Progenitor cell of endocrine pancreas (in vitro differentiated cells): ENCODE results near the gene TSHZ1. TPM values are rescaled to one million over a fixed set of nuclear protein-coding genes. Genes with fewer than 3 reads are reported as not detected.
"Not testable (repeated sequence)": the region's sequence is repeated elsewhere in the genome, so short reads cannot be mapped to it uniquely, and the experiment has no call there.

Experiments used
- DNase-seq: peaks from one replicate; pipeline ENCODE4 v3.0.0; 2021; ENCODE audit warnings: low spot score; ENCODE audit not compliant: unreplicated experiment
- H3K27ac Mint-ChIP-seq: 2 replicates; pipeline ENCODE4 v1.8.0; 2021; ENCODE audit warnings: mild to moderate bottlenecking, moderate library complexity, mixed read lengths
- H3K27me3 Mint-ChIP-seq: 2 replicates; pipeline ENCODE4 v1.8.0; 2021; ENCODE audit warnings: mixed read lengths
- H3K36me3 Mint-ChIP-seq: 2 replicates; pipeline ENCODE4 v1.8.0; 2022; ENCODE audit warnings: mixed read lengths; ENCODE audit not compliant: insufficient read depth
- H3K4me1 Mint-ChIP-seq: 2 replicates; pipeline ENCODE4 v1.8.0; 2021; ENCODE audit warnings: low read depth, mixed read lengths
- H3K4me3 Mint-ChIP-seq: 2 replicates; pipeline ENCODE4 v1.8.0; 2021; ENCODE audit warnings: low read depth, mild to moderate bottlenecking, moderate library complexity, mixed read lengths
- H3K9me3 Mint-ChIP-seq: 2 replicates; pipeline ENCODE4 v1.8.0; 2021; ENCODE audit warnings: low read depth, mixed read lengths
- CTCF ChIP-seq: fragments of 200-600 bp; sonication (generic); IDR thresholded peaks from one replicate; pipeline ENCODE4 v1.5.0; 2021; ENCODE audit warnings: antibody characterized with exemption, mild to moderate bottlenecking; ENCODE audit not compliant: unreplicated experiment
- total RNA-seq: library from RNA; stranded (reverse); gene quantifications from 2 replicates; pipeline ENCODE4 v1.2.1, GENCODE V29; 2021

The TSHZ1 gene
- total RNA-seq, 1 donor from 2014 or later = 17.1 TPM

- Mint-ChIP-seq H3K4me3 (no peak overlapping the region), H3K36me3 (peaks cover 5% of the 10 kb centered on the region), H3K27me3 (no peaks in the 10 kb centered on the region), H3K27ac (no peak overlapping the region), H3K4me1 (no peaks in the 10 kb centered on the region), H3K9me3 (peaks cover 15% of the 10 kb centered on the region)
- TF ChIP-seq CTCF = no peak
- DNase-seq = no peak
Measured at GRCh38 chr18:75323821-75324585, 113.4 kb downstream of the TSHZ1 start.

GRCh38 chr18:75324686-75325257 lies 114.2 kb downstream of the TSHZ1 start:
- no peaks in the 10 kb centered on the region for H3K27me3 Mint-ChIP-seq
- H3K27ac Mint-ChIP-seq = no peak overlapping the region
- H3K36me3 Mint-ChIP-seq = peaks cover 5% of the 10 kb centered on the region

GRCh38 chr18:75329753-75330152 lies 119.2 kb downstream of the TSHZ1 start:
- H3K27me3 Mint-ChIP-seq, H3K36me3 Mint-ChIP-seq, H3K4me1 Mint-ChIP-seq, H3K27ac Mint-ChIP-seq, H3K4me3 Mint-ChIP-seq, DNase-seq: not testable (repeated sequence)
- peaks cover 15% of the 10 kb centered on the region for H3K9me3 Mint-ChIP-seq

More at GRCh38 chr18:75324686-75325257, 114.2 kb downstream of the TSHZ1 start:
- Mint-ChIP-seq H3K4me1 (no peaks in the 10 kb centered on the region), H3K9me3 (peaks cover 15% of the 10 kb centered on the region), H3K4me3 (no peak overlapping the region)
- no peak for TF ChIP-seq CTCF
- DNase-seq = no peak

DNA sequence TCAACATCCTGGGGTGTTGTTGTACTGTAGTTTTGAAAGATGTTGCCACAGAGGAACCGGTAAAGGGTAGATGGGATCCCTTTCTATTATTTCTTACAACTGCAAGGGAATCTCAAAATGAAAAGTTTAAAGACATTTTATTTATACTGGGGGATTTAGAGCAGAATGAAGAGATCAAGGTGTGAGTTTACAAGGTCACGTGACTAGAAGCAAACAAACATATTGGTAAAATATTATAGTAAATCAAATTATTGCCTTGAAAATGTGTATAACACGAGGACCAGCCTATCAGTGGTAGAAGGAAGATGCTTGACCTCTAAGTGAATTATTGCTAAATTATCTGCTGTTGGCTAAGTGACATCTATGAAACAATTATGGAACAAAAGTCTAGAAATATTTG lies 119.7 kb downstream of the TSHZ1 start:
- Mint-ChIP-seq H3K4me3 (no peak overlapping the region), H3K9me3 (peaks cover 15% of the 10 kb centered on the region), H3K4me1 (no peaks in the 10 kb centered on the region), H3K27ac (no peak overlapping the region), H3K27me3 (no peaks in the 10 kb centered on the region), H3K36me3 (peaks cover 5% of the 10 kb centered on the region)
- no peak for DNase-seq
- no peak for TF ChIP-seq CTCF

GRCh38 chr18:75334869-75335268 lies 124.3 kb downstream of the TSHZ1 start:
- Mint-ChIP-seq H3K4me3 (no peak overlapping the region), H3K9me3 (no peaks in the 10 kb centered on the region), H3K27ac (no peak overlapping the region), H3K36me3 (no peaks in the 10 kb centered on the region), H3K4me1 (peaks cover 8% of the 10 kb centered on the region), H3K27me3 (no peaks in the 10 kb centered on the region)
- no peak for DNase-seq
- TF ChIP-seq CTCF = no peak

DNA sequence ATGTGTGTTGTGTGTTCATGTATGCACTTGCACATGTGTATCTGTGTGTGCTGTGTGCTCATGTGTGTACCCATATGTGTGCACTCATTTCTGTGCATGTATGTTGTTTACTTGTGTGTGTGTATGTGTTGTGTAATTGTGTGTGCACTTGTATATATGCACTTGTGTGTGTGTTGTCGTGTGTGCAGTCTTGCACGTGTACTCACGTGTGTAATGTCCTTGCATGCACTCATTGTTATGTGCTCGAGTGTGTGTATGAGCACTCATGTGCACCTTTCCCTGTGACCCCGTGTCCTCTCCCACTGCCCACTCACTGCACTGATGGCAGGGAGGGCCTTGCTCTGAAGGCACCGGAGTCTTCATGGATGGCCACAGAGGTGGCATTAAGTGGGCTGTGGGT lies 124.9 kb downstream of the TSHZ1 start:
- H3K4me3 Mint-ChIP-seq = no peak overlapping the region
- H3K36me3 Mint-ChIP-seq = no peaks in the 10 kb centered on the region
- DNase-seq = no peak
- no peaks in the 10 kb centered on the region for H3K9me3 Mint-ChIP-seq
- no peak overlapping the region for H3K27ac Mint-ChIP-seq
- no peak for TF ChIP-seq CTCF
- H3K27me3 Mint-ChIP-seq = no peaks in the 10 kb centered on the region
- peaks cover 8% of the 10 kb centered on the region for H3K4me1 Mint-ChIP-seq
